Nephron progenitor cell (in vitro differentiated cells): ENCODE measurements around the gene PTK6.

Experiments
- DNase-seq: peaks from one replicate; pipeline ENCODE4 v3.0.0; 2021
- H3K27ac Mint-ChIP-seq: 2 replicates; pipeline ENCODE4 v1.8.0; 2021; ENCODE audit warnings: mild to moderate bottlenecking, moderate library complexity, mixed read lengths
- H3K27me3 Mint-ChIP-seq: 2 replicates; pipeline ENCODE4 v1.8.0; 2021; ENCODE audit warnings: mild to moderate bottlenecking, low read depth, mixed read lengths; ENCODE audit not compliant: poor library complexity
- H3K36me3 Mint-ChIP-seq: 2 replicates; pipeline ENCODE4 v1.8.0; 2021; ENCODE audit warnings: low read depth, mixed read lengths
- H3K4me1 Mint-ChIP-seq: 2 replicates; pipeline ENCODE4 v1.8.0; 2021; ENCODE audit warnings: mixed read lengths
- H3K4me3 Mint-ChIP-seq: 2 replicates; pipeline ENCODE4 v1.8.0; 2021; ENCODE audit warnings: mild to moderate bottlenecking, moderate library complexity, mixed read lengths
- H3K9me3 Mint-ChIP-seq: 2 replicates; pipeline ENCODE4 v1.8.0; 2021; ENCODE audit warnings: mild to moderate bottlenecking, moderate library complexity, mixed read lengths
- CTCF ChIP-seq: fragments of 200-600 bp; sonication (generic); IDR thresholded peaks from 2 replicates; pipeline ENCODE4 v1.5.0; 2021; ENCODE audit warnings: antibody characterized with exemption

PTK6 gene

GRCh38 chr20:63546256-63546955 lies 9.2 kb upstream of the PTK6 start:
- H3K4me3 Mint-ChIP-seq, result no peak overlapping the region
- H3K27ac Mint-ChIP-seq, result no peak overlapping the region
- TF ChIP-seq CTCF, result no peak
- peaks cover 7% of the 10 kb centered on the region for H3K4me1 Mint-ChIP-seq
- no peak for DNase-seq
- H3K27me3 Mint-ChIP-seq, result peaks cover 31% of the 10 kb centered on the region
- H3K36me3 Mint-ChIP-seq, result no peaks in the 10 kb centered on the region
- H3K9me3 Mint-ChIP-seq, result no peaks in the 10 kb centered on the region

GRCh38 chr20:63545814-63546213 lies 8.6 kb upstream of the PTK6 start:
- Mint-ChIP-seq H3K4me1 (peaks cover 2% of the 10 kb centered on the region), H3K9me3 (no peaks in the 10 kb centered on the region), H3K27me3 (peaks cover 31% of the 10 kb centered on the region), H3K27ac (no peak overlapping the region), H3K4me3 (no peak overlapping the region), H3K36me3 (no peaks in the 10 kb centered on the region)
- TF ChIP-seq CTCF, result no peak
- DNase-seq, result no peak

- DNase-seq, result no peak
- H3K27me3 Mint-ChIP-seq, result peaks cover 27% of the 10 kb centered on the region
- no peaks in the 10 kb centered on the region for H3K36me3 Mint-ChIP-seq
- no peak overlapping the region for H3K4me3 Mint-ChIP-seq
- no peaks in the 10 kb centered on the region for H3K4me1 Mint-ChIP-seq
- H3K27ac Mint-ChIP-seq, result no peak overlapping the region
- TF ChIP-seq CTCF, result no peak
- H3K9me3 Mint-ChIP-seq, result no peaks in the 10 kb centered on the region
These were observed 7.9 kb upstream of the PTK6 start for GRCh38 chr20:63544958-63545516.

GRCh38 chr20:63544241-63544957 lies 7.2 kb upstream of the PTK6 start:
- Mint-ChIP-seq H3K27ac (no peak overlapping the region), H3K27me3 (peaks cover 26% of the 10 kb centered on the region), H3K36me3 (no peaks in the 10 kb centered on the region), H3K9me3 (no peaks in the 10 kb centered on the region), H3K4me1 (no peaks in the 10 kb centered on the region), H3K4me3 (no peak overlapping the region)
- no peak for DNase-seq
- TF ChIP-seq CTCF, result no peak

- Mint-ChIP-seq H3K36me3 (no peaks in the 10 kb centered on the region), H3K27ac (no peak overlapping the region), H3K4me1 (no peaks in the 10 kb centered on the region), H3K4me3 (no peak overlapping the region), H3K9me3 (no peaks in the 10 kb centered on the region), H3K27me3 (peaks cover 22% of the 10 kb centered on the region)
- DNase-seq, result no peak
- TF ChIP-seq CTCF, result no peak
These were observed 6.6 kb upstream of the PTK6 start for GRCh38 chr20:63543733-63544132.
